GM12872 (cell line): ENCODE results near the gene GPR55.

ENCODE experiments used
- CTCF ChIP-seq: IDR thresholded peaks from 3 replicates; pipeline ENCODE4 v1.5.1; 2011; ENCODE audit warnings: low read depth, mild to moderate bottlenecking, low read length, moderate library complexity; ENCODE audit not compliant: insufficient read depth

Gene GPR55

GRCh38 chr2:230865766-230866755 is 59.0 kb downstream of the GPR55 start:
- no peak for TF ChIP-seq CTCF

- TF ChIP-seq CTCF, result no peak
These were observed 59.7 kb downstream of the GPR55 start for GRCh38 chr2:230865307-230865765.

- TF ChIP-seq CTCF, result peak; percentile 57; the same call in 2 of the 3 replicates
These were observed 60.3 kb downstream of the GPR55 start, which contains the start of gene ITM2C for GRCh38 chr2:230864605-230865306. TSS of gene ITM2C (plus strand) at chr2:230864942. CDS start at chr2:230865026, 84 bp downstream.

GRCh38 chr2:230864122-230864604 is 60.9 kb downstream of the GPR55 start:
- no peak for TF ChIP-seq CTCF

GRCh38 chr2:230863442-230864121 is 61.5 kb downstream of the GPR55 start:
- no peak for TF ChIP-seq CTCF

- TF ChIP-seq CTCF, result no peak
These were observed 62.0 kb downstream of the GPR55 start for GRCh38 chr2:230863031-230863430.
